Brain microvascular endothelial cell (primary cell): ENCODE results near the gene DEFB112.

ENCODE experiments used
- DNase-seq: peaks from one replicate; pipeline ENCODE4 v3.0.0-alpha.2; 2020
- H3K27ac ChIP-seq: fragments of 250-450 bp; sonication (Bioruptor Pico); 2 replicates; pipeline ENCODE4 v1.5.1; 2020; ENCODE audit warnings: mild to moderate bottlenecking, moderate library complexity
- H3K27me3 ChIP-seq: fragments of 250-450 bp; sonication (Bioruptor Pico); replicated peaks from 2 replicates; pipeline ENCODE4 v1.5.1; 2020; ENCODE audit warnings: mild to moderate bottlenecking
- H3K36me3 ChIP-seq: fragments of 250-450 bp; sonication (Bioruptor Pico); replicated peaks from 2 replicates; pipeline ENCODE4 v1.5.1; 2020; ENCODE audit warnings: mild to moderate bottlenecking
- H3K4me3 ChIP-seq: 2 replicates; pipeline ENCODE4 v1.5.1; 2011; ENCODE audit warnings: low read depth, mild to moderate bottlenecking, control low read depth, low read length, moderate library complexity
- in situ Hi-C: cut with HindIII; loops from 2 replicates; pipeline ENCODE4 v1.10.0; 2017; ENCODE audit warnings: low sequenced_read_pairs, low pct_ligation_motif_present
- TF ChIP-seq, protein P1 (sequence below): IDR thresholded peaks from 2 replicates; pipeline ENCODE4 v1.5.1; 2011; ENCODE audit warnings: low read depth, mild to moderate bottlenecking, moderate library complexity, low read length, control low read depth, inconsistent platforms; ENCODE audit errors: missing control alignments

Gene DEFB112

DNA sequence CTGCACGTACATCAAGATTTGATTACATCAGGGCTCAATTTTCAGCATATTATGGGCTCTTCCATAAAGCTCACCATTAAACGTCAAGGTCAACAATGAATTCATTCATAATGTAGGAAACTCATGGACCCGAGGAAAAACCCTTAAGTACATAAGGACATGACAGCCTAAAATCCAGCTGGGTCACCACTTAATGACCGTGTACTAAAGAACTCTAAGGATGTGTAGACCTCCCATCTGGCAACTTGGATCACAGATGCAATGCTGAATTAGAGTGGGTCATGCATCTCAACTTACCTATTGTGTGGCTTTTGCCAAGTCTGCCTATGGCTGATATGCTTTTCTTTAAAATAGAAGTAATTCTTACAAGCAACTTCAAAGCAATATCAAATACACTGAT is 26.7 kb upstream of the DEFB112 start:
- no peak overlapping the region for H3K4me3 ChIP-seq
- H3K27me3 ChIP-seq, result no peaks in the 10 kb centered on the region
- TF ChIP-seq, protein P1, sequence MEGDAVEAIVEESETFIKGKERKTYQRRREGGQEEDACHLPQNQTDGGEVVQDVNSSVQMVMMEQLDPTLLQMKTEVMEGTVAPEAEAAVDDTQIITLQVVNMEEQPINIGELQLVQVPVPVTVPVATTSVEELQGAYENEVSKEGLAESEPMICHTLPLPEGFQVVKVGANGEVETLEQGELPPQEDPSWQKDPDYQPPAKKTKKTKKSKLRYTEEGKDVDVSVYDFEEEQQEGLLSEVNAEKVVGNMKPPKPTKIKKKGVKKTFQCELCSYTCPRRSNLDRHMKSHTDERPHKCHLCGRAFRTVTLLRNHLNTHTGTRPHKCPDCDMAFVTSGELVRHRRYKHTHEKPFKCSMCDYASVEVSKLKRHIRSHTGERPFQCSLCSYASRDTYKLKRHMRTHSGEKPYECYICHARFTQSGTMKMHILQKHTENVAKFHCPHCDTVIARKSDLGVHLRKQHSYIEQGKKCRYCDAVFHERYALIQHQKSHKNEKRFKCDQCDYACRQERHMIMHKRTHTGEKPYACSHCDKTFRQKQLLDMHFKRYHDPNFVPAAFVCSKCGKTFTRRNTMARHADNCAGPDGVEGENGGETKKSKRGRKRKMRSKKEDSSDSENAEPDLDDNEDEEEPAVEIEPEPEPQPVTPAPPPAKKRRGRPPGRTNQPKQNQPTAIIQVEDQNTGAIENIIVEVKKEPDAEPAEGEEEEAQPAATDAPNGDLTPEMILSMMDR, result no peak
- H3K27ac ChIP-seq, result no peak overlapping the region
- no peaks in the 10 kb centered on the region for H3K36me3 ChIP-seq
- in situ Hi-C loops, result no loop called here
- no peak for DNase-seq

DNA sequence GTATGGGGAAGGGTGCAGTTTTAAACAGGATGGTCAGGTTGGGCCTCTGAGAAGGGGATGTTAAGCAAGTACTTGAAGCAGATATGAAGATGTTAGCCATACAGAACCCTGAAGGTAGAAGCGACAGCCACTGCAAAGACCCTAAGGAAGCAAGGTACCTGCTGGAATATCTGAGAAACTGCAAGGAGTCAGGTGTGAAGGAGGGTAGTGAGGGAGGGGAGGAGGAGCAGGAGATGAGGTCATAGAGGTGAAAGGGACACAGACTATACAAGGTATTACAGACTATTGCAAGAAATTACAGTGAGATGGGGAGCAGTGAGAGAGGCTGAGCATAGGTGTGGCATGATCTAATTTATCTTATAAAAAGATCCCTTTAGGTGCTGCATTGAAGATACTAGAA is 22.2 kb upstream of the DEFB112 start:
- Histone ChIP-seq H3K4me3 (no peak overlapping the region), H3K36me3 (no peaks in the 10 kb centered on the region), H3K27ac (no peak overlapping the region), H3K27me3 (no peaks in the 10 kb centered on the region)
- TF ChIP-seq, protein P1, result no peak
- in situ Hi-C loops, result no loop called here
- no peak for DNase-seq

DNA sequence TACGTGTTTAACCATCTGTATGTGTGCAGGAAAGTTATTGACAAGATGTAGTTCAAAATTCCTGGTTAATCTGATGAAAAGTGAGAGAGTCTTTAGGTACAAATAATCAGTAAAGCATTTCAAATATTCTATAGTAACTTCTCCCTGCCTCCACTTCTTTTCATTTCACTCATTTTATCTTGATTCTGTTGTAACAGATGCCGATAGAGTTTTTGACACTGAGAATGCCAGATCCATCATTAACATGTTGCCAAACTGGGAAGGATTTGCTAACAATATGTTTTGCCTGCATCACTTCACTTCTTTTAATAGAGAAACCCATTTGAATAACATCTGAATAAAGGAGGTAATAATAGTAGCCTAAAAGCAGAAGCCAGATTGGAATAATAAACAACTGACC is 20.4 kb upstream of the DEFB112 start:
- DNase-seq, result no peak
- TF ChIP-seq, protein P1, result no peak
- in situ Hi-C loops, result no loop called here
- no peaks in the 10 kb centered on the region for H3K36me3 ChIP-seq
- H3K4me3 ChIP-seq, result no peak overlapping the region
- H3K27ac ChIP-seq, result no peak overlapping the region
- no peaks in the 10 kb centered on the region for H3K27me3 ChIP-seq

DNA sequence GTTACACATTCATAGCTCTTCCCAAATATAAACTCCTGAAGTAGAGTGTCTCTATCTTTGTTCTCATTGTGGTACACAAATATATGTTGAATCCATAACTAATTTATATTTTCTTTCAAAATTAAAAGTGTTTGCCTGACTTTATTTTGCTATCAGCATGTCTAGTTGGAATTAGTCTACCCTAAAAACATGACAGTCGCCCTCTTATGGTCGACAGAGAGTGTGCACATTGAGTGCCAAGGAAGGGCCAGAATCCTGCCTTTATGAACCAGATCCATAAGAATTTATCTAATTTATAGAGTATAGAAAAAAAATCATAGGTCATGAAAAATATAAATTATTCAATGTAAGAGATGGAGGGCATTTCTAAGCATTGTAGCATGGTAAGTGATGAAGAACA is 12.3 kb upstream of the DEFB112 start:
- no peaks in the 10 kb centered on the region for H3K36me3 ChIP-seq
- in situ Hi-C loops, result no loop called here
- TF ChIP-seq, protein P1, result no peak
- DNase-seq, result no peak
- no peaks in the 10 kb centered on the region for H3K27me3 ChIP-seq
- no peak overlapping the region for H3K27ac ChIP-seq
- H3K4me3 ChIP-seq, result no peak overlapping the region

DNA sequence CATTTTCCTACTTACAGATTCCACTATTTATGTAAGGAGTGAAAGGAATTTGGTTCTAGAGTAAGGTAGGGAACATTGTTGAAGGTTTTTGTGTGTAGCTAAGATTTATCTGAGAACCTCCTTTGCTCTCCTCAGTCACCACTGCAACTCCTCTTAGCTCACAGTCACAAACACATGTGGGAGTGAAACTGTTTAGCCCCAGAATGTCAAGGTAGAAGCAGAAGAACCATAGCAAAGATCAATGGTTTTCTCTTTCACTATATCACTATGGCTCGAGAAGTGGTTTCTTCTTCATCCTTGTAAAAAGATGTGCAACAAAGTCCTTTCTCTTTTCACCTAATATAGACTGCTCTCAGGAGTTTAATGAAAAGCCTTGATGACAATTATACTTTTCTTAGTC is 6.5 kb upstream of the DEFB112 start:
- TF ChIP-seq, protein P1, result no peak
- no peaks in the 10 kb centered on the region for H3K36me3 ChIP-seq
- H3K4me3 ChIP-seq, result no peak overlapping the region
- DNase-seq, result no peak
- in situ Hi-C loops, result no loop called here
- H3K27ac ChIP-seq, result no peak overlapping the region
- no peaks in the 10 kb centered on the region for H3K27me3 ChIP-seq

DNA sequence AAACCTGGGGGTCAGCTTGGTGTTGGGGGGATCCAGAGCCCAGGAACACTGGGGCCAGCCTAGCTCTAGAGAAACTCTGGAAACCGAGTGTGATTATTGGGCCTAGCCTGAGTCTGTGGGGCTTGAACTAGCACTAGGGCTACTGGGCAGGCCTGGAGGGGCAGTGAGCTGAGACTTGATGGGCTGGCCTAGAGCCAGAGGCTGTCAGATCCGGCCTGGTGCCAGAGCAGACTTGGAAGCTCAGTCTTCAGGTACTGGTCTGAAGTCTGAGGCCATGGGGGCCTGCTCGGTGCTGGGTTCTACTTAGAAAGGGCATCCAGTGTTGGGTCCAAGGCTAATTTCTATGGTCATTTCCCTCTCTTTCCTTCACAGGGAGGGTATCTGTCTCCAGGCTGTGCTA is 2.7 kb downstream of the DEFB112 start:
- in situ Hi-C loops, result no loop called here
- Histone ChIP-seq H3K4me3 (no peak overlapping the region), H3K27me3 (no peaks in the 10 kb centered on the region), H3K27ac (no peak overlapping the region), H3K36me3 (no peaks in the 10 kb centered on the region)
- TF ChIP-seq, protein P1, result no peak
- no peak for DNase-seq
